Kidney epithelial cell (primary cell): ENCODE measurements around the gene ARMC10. TPM values are rescaled to one million over a fixed set of nuclear protein-coding genes. Genes with fewer than 3 reads are reported as not detected.

Source experiments
- DNase-seq: peaks from one replicate; pipeline ENCODE4 v3.0.0-alpha.2; 2010; ENCODE audit warnings: low read depth
- H3K27me3 ChIP-seq: 2 replicates; pipeline ENCODE4 v1.6.0; 2011; ENCODE audit warnings: low read length; ENCODE audit not compliant: control insufficient read depth, insufficient read depth
- H3K36me3 ChIP-seq: 2 replicates; pipeline ENCODE4 v1.5.1; 2011; ENCODE audit warnings: low read length; ENCODE audit not compliant: control insufficient read depth, insufficient read depth
- H3K4me3 ChIP-seq: 2 replicates; pipeline ENCODE4 v1.5.1; 2011; ENCODE audit warnings: low read depth, mild to moderate bottlenecking, control low read depth, low read length
- total RNA-seq: library from RNA; depleted of rRNA; stranded (reverse); fragments of >200 nt; gene quantifications from 2 replicates; pipeline ENCODE4 v1.2.3, GENCODE V29; 2015
- TF ChIP-seq, protein P1 (sequence below): IDR thresholded peaks from 2 replicates; pipeline ENCODE4 v1.5.1; 2011; ENCODE audit warnings: mild to moderate bottlenecking, moderate library complexity, low read length, control low read depth, inconsistent platforms; ENCODE audit not compliant: insufficient read depth, poor library complexity, severe bottlenecking

The ARMC10 gene
- total RNA-seq, 1 donor from 2014 or later, result 34.7 TPM

DNA sequence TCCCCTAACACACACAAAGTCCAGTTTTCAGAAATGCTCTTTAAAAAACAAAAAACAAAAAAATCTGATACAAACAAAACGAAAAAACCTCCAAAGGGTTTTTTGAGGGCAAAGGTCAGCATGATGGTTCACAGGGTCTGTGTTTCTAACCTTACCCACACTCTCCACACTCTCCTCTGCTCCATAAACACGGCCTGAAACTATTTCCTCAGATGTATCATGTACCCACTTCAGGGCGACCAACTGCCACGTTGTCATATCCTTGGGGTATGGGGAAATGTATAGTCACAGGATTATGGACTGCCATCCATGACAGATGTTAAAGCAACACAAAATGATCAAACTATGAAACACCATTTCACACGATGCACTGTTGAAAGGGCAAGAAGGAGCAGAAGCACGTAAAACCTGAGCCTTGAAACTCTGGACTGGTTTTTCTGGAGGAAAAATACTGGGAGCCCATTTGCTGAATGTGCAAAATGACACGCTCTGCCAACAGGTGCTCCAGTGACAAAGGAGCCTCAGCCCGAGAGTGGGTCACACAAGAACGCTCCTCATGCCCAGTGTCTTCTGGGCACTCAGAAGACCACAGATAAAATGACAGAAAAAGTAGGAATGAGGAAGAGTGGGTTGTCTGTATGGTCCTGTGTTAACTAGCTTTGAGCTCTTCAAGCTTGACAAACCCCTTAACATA, 58.2 kb downstream of the ARMC10 start:
- Histone ChIP-seq H3K4me3 (no peak overlapping the region), H3K27me3 (no peaks in the 10 kb centered on the region), H3K36me3 (no peaks in the 10 kb centered on the region)
- TF ChIP-seq, protein P1, sequence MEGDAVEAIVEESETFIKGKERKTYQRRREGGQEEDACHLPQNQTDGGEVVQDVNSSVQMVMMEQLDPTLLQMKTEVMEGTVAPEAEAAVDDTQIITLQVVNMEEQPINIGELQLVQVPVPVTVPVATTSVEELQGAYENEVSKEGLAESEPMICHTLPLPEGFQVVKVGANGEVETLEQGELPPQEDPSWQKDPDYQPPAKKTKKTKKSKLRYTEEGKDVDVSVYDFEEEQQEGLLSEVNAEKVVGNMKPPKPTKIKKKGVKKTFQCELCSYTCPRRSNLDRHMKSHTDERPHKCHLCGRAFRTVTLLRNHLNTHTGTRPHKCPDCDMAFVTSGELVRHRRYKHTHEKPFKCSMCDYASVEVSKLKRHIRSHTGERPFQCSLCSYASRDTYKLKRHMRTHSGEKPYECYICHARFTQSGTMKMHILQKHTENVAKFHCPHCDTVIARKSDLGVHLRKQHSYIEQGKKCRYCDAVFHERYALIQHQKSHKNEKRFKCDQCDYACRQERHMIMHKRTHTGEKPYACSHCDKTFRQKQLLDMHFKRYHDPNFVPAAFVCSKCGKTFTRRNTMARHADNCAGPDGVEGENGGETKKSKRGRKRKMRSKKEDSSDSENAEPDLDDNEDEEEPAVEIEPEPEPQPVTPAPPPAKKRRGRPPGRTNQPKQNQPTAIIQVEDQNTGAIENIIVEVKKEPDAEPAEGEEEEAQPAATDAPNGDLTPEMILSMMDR, result no peak
- no peak for DNase-seq

DNA sequence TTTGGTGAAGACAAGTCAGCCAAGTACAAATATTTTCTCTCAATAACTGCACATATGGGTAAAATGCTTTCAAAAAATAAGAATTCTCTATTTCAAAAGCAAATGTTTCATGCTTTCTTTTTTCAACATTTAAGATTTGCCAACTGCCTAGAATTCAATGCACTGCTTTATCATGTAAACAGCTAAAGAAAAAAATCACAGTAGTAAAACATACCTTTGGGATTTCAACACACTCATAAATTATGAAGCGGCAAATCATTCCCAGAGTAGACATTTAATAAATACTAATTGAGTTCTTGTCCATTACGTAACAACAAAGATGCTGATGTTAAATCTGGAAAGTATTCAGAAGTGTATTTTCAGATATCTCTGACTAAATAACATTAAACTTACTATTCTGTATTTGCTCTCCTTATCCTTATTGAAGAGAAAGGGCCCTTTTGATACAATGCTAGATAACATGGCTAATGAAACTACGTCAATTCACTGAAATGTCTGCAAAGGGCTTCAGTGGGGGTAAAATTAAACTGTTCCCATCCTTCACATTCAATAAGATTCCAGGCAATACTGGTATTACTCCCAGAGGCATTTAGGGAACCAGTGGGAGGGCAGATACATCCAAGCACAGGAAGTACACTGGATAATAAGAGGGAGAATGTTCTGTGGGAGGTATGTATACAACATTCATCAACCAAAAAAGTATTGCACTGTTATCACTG, 60.1 kb downstream of the ARMC10 start:
- no peaks in the 10 kb centered on the region for H3K36me3 ChIP-seq
- DNase-seq, result no peak
- no peak overlapping the region for H3K4me3 ChIP-seq
- TF ChIP-seq, protein P1, result no peak
- H3K27me3 ChIP-seq, result no peaks in the 10 kb centered on the region

DNA sequence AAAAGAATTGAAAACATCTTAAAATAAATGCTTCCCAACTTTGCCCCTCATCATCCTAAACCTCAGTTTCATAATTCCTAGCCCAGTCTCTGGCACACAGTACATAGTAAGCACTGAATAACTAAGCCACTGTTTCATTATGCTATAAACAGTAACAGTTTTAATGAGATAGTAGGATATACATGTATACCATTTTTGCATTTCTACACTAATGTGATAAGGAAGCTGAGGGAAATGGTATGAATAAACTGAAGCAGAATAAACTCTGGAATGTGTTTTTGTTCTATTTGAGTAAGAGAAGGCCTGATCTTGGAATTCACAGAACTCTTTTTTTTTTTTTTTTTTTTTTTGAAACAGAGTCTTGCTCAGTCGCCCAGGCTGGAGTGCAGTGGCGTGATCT, 65.1 kb downstream of the ARMC10 start:
- DNase-seq, result no peak
- Histone ChIP-seq H3K27me3 (no peaks in the 10 kb centered on the region), H3K36me3 (no peaks in the 10 kb centered on the region), H3K4me3 (no peak overlapping the region)
- TF ChIP-seq, protein P1, result no peak

DNA sequence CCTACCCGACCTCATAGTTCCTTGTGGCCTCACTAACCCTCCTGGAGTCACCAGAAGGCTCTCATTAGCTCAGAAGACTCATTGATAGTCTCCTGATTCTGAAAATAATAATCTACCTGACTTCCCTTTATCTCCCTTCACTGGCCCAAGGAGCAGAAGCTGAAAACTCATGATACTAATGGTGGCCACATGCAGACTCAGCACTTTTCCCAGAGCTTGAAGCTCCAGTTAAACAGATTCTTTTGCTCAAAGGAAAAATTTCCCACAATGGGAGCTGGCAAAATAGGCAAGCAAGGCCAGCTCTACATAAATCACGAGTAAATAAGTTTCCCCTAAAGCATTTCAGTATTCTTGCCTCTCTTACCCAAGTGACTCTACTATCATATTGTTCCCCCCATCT, 65.7 kb downstream of the ARMC10 start:
- Histone ChIP-seq H3K27me3 (no peaks in the 10 kb centered on the region), H3K36me3 (no peaks in the 10 kb centered on the region), H3K4me3 (no peak overlapping the region)
- TF ChIP-seq, protein P1, result no peak
- DNase-seq, result no peak

DNA sequence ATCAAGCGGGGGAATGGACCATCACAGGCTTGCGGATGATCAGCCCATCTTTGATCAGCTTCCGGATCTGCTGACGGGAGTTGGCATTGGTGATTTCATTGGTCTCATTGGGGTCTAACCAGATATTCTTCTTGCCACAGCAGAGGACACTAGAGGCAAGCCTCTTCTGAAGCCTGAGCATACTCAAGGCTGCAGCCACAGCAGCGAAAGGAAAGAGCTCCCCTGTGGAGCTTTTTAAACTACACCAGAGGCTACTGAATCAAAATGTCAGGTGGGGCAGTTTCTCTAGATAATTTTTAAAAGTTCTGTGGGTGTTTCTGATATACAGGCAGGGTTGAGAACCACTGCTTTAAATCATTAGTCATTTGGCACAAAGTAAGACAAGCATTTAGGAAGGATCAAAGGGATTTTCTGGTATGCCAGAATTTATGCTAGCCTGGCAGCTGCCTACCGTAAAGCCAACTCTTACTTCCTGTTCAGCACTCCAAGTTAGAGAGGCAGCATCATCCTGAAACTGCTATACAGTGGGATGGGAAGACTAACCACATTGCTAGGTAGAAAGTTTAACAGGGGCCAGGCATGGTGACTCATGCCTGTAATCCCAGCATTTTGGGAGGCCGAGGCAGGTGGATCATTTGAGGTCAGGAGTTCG, 66.9 kb downstream of the ARMC10 start:
- no peak for DNase-seq

More for the DNA sequence above, 66.9 kb downstream of the ARMC10 start:
- TF ChIP-seq, protein P1, result no peak
- Histone ChIP-seq H3K36me3 (no peaks in the 10 kb centered on the region), H3K27me3 (no peaks in the 10 kb centered on the region), H3K4me3 (no peak overlapping the region)
